ENCODE data around the gene IFITM2. TPM values are rescaled to one million over a fixed set of nuclear protein-coding genes. Genes with fewer than 3 reads are reported as not detected.
"Not testable (repeated sequence)": the region's sequence is repeated elsewhere in the genome, so short reads cannot be mapped to it uniquely, and the experiment has no call there.

The IFITM2 gene
- total RNA-seq, 1 experiment from 2014 or later: 4.2 TPM

DNA sequence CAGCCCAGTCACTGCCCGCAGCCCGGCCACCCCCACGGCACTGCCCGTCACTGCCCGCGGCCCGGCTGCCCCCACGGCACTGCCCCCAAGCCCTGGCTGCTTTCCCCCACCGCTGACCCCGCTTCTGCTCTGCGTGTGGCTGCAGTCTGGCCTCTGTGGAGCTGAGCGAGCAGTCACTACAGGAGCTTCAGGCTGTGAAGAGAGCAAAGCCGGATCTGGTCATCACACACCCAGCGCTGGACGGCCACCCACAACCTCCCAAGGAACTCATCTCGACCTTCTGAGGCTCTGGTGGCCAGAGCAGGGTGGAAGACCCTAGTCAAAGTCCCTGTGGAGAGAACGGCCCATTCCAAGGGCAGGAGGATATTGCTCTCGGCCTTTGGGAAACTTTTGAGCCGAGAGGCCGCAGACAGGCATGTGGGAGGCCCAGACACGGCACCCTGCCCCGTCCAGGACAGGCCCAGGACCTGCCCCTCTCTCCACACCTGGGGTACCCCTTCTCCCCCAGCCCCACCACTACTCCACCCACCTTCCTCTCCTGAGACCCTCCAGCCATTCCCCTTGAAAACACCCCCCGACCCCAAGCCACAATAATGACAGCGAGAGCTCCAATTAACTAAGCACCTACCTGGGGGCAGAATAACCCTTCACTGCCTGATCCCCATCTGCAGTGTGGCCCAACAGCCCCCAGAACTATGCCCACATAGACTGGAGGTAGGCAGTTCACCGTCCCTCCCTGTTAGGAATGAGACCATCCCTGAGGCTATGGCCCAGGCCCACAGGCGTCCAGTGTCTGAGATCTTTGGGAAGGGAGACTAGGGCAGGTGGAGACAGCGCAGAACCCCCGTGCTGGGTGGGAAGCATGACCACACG is 22.4 kb upstream of the IFITM2 start:
- intact Hi-C loops (cut with micrococcal nuclease; ENCODE audit: unreplicated experiment): no loop called here
- no peak overlapping the region for H3K27ac ChIP-seq
- CTCF ChIA-PET: interaction anchor here (0.7 kb wide), 1 partner anchor 78 kb away, joined by 14 read pairs; no protein-coding TSS in a partner anchor

DNA sequence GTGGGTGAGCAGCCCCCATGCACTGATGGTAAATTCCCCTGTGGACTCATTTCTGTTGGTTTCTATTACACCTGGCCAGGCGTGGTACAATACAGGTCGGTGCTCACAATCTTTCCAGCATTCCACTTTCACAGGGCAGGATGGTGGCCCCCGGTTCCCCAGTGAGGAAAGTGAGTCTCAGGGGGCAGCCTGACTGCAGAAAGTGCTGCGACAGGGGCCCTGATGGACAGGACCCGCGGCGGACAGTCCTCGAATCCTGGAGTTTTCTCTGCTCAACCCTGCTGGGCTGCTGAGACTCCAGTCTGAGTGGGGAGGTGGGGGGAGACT is 21.8 kb upstream of the IFITM2 start:
- H3K27ac ChIP-seq: no peak overlapping the region
- H3K36me3 ChIP-seq (ENCODE audit: low read depth): no peaks in the 10 kb centered on the region
- H3K79me2 ChIP-seq (ENCODE audit: low read depth): no peaks in the 10 kb centered on the region
- TSS peak; percentile 22 for BruUV-seq (replicated peaks)
- H3F3A ChIP-seq (ENCODE audit: insufficient read depth, low read depth): no peaks in the 10 kb centered on the region
- no peaks in the 10 kb centered on the region for H3K27me3 ChIP-seq (ENCODE audit: insufficient read depth, low read depth)
- intact Hi-C loops (cut with micrococcal nuclease; ENCODE audit: unreplicated experiment): no loop called here
- no peaks in the 10 kb centered on the region for H4K20me1 ChIP-seq (ENCODE audit: insufficient read depth)
- H3K9me3 ChIP-seq (ENCODE audit: insufficient read depth, low read depth): no peaks in the 10 kb centered on the region
- DNase-seq: no peak
- H3K4me2 ChIP-seq: no peak overlapping the region
- no peaks in the 10 kb centered on the region for H3K9me2 ChIP-seq (ENCODE audit: insufficient read depth)
- H3K4me1 ChIP-seq (replicated peaks; ENCODE audit: insufficient read depth): no peaks in the 10 kb centered on the region
- TF ChIP-seq, protein P1, sequence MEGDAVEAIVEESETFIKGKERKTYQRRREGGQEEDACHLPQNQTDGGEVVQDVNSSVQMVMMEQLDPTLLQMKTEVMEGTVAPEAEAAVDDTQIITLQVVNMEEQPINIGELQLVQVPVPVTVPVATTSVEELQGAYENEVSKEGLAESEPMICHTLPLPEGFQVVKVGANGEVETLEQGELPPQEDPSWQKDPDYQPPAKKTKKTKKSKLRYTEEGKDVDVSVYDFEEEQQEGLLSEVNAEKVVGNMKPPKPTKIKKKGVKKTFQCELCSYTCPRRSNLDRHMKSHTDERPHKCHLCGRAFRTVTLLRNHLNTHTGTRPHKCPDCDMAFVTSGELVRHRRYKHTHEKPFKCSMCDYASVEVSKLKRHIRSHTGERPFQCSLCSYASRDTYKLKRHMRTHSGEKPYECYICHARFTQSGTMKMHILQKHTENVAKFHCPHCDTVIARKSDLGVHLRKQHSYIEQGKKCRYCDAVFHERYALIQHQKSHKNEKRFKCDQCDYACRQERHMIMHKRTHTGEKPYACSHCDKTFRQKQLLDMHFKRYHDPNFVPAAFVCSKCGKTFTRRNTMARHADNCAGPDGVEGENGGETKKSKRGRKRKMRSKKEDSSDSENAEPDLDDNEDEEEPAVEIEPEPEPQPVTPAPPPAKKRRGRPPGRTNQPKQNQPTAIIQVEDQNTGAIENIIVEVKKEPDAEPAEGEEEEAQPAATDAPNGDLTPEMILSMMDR (conservative IDR thresholded peaks at IDR 0.05): no peak
- no peak for TF ChIP-seq EZH2 (IDR thresholded peaks at IDR 0.05; ENCODE audit: low read depth)
- no peak overlapping the region for H3K4me3 ChIP-seq
- no peak overlapping the region for H2AFZ ChIP-seq
- ChIA-PET POLR2A (ENCODE audit: unreplicated experiment) (no interaction called here), CTCF (interaction anchor here (0.7 kb wide), 1 partner anchor 78 kb away, joined by 14 read pairs; no protein-coding TSS in a partner anchor)

More for the DNA sequence above, 22.4 kb upstream of the IFITM2 start:
- no peaks in the 10 kb centered on the region for H3K4me1 ChIP-seq (replicated peaks; ENCODE audit: insufficient read depth)
- POLR2A ChIA-PET (ENCODE audit: unreplicated experiment): interaction anchor here (0.6 kb wide), 1 partner anchor 107 kb away, joined by 4 read pairs; no protein-coding TSS in a partner anchor
- no peaks in the 10 kb centered on the region for H3K36me3 ChIP-seq (ENCODE audit: low read depth)
- no peaks in the 10 kb centered on the region for H3K79me2 ChIP-seq (ENCODE audit: low read depth)
- H2AFZ ChIP-seq: no peak overlapping the region
- TF ChIP-seq, protein P1 (conservative IDR thresholded peaks at IDR 0.05): no peak
- no peak for TF ChIP-seq EZH2 (IDR thresholded peaks at IDR 0.05; ENCODE audit: low read depth)
- no peaks in the 10 kb centered on the region for H3F3A ChIP-seq (ENCODE audit: insufficient read depth, low read depth)
- H3K4me2 ChIP-seq: no peak overlapping the region
- H3K9me2 ChIP-seq (ENCODE audit: insufficient read depth): no peaks in the 10 kb centered on the region
- no peak overlapping the region for H3K4me3 ChIP-seq
- no peaks in the 10 kb centered on the region for H4K20me1 ChIP-seq (ENCODE audit: insufficient read depth)
- no peak for DNase-seq
- no peaks in the 10 kb centered on the region for H3K9me3 ChIP-seq (ENCODE audit: insufficient read depth, low read depth)
- no TSS peak for BruUV-seq (replicated peaks)
- no peaks in the 10 kb centered on the region for H3K27me3 ChIP-seq (ENCODE audit: insufficient read depth, low read depth)

DNA sequence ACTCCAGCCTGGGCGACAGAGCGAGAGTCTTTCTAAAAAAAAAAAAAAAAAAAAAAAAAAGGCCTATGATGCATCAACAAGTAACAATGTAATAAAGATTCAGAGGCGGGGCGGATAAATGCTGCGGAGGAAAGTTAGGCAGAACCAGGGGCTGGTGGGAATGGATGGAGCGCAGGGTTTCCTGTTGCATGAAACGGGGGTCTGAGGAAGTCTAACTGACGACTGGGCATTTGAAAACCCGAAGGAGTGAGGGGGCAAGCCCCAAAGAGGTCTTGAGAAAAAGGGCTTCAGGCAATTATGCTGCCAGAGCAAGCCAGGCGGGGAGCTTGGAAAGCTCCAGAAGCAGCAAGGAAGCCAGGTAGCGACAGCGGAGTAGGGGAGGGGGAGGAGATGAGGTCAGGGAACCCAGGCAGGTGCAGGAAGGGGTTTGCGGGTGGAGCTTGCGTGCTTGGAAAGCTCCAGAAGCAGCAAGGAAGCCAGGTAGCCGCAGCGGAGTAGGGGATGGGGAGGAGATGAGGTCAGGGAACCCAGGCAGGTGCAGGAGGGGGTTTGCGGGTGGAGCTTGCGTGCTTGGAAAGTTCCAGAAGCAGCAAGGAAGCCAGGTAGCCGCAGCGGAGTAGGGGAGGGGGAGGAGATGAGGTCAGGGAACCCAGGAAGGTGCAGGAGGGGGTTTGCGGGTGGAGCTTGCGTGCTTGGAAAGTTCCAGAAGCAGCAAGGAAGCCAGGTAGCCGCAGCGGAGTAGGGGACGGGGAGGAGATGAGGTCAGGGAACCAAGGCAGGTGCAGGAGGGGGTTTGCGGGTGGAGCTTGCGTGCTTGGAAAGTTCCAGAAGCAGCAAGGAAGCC is 20.4 kb upstream of the IFITM2 start:
- H3K9me3 ChIP-seq (ENCODE audit: insufficient read depth, low read depth); CTCF ChIA-PET; intact Hi-C loops (cut with micrococcal nuclease; ENCODE audit: unreplicated experiment); H3K79me2 ChIP-seq (ENCODE audit: low read depth); H3K27me3 ChIP-seq (ENCODE audit: insufficient read depth, low read depth); H3F3A ChIP-seq (ENCODE audit: insufficient read depth, low read depth); BruUV-seq (replicated peaks); H3K4me1 ChIP-seq (replicated peaks; ENCODE audit: insufficient read depth); H3K9me2 ChIP-seq (ENCODE audit: insufficient read depth); H4K20me1 ChIP-seq (ENCODE audit: insufficient read depth); H2AFZ ChIP-seq; H3K36me3 ChIP-seq (ENCODE audit: low read depth): not testable (repeated sequence)
- Histone ChIP-seq H3K27ac (0 out of 2 replicates have a peak overlapping the region, but pooled peaks have one; percentile 6), H3K4me2 (peak overlapping the region; percentile 75), H3K4me3 (peak overlapping the region; percentile 63; the same call in 1 of the 2 replicates)
- DNase-seq: peak; percentile 36 to 69
- POLR2A ChIA-PET (ENCODE audit: unreplicated experiment): interaction anchor here (0.6 kb wide), 1 partner anchor 1261 kb away, joined by 4 read pairs; no protein-coding TSS in a partner anchor

All from PC-9 (cell line).